BJ (cell line): Measurements from ENCODE around the gene AGAP1. TPM values are rescaled to one million over a fixed set of nuclear protein-coding genes. Genes with fewer than 3 reads are reported as not detected.

Source experiments
- CTCF ChIA-PET: fragments of 350-600 bp; formaldehyde crosslinking; extraction: SDS; loops from one replicate; lab custom pipeline; 2021; ENCODE audit warnings: antibody characterized with exemption, inconsistent platforms; lab: Yijun Ruan, JAX
- POLR2A ChIA-PET: fragments of 300-600 bp; sonication (Branson Sonifier 250); formaldehyde crosslinking; extraction: SDS; loops from one replicate; lab custom pipeline; 2021; ENCODE audit warnings: antibody characterized with exemption; lab: Charles Lee
- DNase-seq: peaks from one replicate; pipeline ENCODE4 v3.0.0-alpha.2; 2011; ENCODE audit warnings: low read depth
- H3K27me3 ChIP-seq: 2 replicates; pipeline ENCODE4 v1.6.0; 2011; ENCODE audit warnings: low read length; ENCODE audit not compliant: control insufficient read depth, insufficient read depth
- H3K36me3 ChIP-seq: 2 replicates; pipeline ENCODE4 v1.5.1; 2011; ENCODE audit warnings: low read length; ENCODE audit not compliant: control insufficient read depth, insufficient read depth
- H3K4me3 ChIP-seq: 2 replicates; pipeline ENCODE4 v1.5.1; 2011; ENCODE audit warnings: low read depth, mild to moderate bottlenecking, control low read depth, low read length
- polyA plus RNA-seq: library from polyadenylated mRNA; depleted of rRNA; stranded (reverse); fragments of >200 nt; gene quantifications from 2 replicates; pipeline ENCODE4 v1.2.3, GENCODE V29; 2011
- TF ChIP-seq, protein P1 (sequence below): IDR thresholded peaks from 2 replicates; pipeline ENCODE4 v1.5.1; 2011; ENCODE audit warnings: low read depth, mild to moderate bottlenecking, control low read depth, inconsistent platforms, low read length, moderate library complexity; ENCODE audit not compliant: insufficient read depth

Gene AGAP1
- polyA plus RNA-seq, 1 experiment, result 14.9 TPM

DNA sequence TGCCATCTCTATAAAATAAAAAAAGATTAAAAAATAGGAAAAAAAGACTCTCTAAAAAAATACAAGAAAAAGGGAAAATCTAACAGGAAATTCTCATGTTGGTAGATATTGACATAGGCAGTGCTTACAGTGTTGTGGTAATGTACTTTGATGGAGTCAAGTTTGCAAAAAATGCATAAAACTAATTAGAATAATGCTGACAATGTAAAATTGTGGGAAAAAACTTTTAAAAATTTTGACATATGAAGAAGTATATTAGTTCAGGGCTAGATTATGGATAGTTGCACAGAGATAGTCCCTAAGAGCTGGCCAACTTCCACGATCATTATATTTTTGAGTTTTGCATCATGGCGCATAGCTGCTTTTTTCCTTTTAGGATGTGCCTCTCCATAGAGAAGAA lies 601.7 kb downstream of the AGAP1 start:
- no peaks in the 10 kb centered on the region for H3K27me3 ChIP-seq
- H3K36me3 ChIP-seq, result no peaks in the 10 kb centered on the region
- POLR2A ChIA-PET, result no interaction called here
- TF ChIP-seq, protein P1, sequence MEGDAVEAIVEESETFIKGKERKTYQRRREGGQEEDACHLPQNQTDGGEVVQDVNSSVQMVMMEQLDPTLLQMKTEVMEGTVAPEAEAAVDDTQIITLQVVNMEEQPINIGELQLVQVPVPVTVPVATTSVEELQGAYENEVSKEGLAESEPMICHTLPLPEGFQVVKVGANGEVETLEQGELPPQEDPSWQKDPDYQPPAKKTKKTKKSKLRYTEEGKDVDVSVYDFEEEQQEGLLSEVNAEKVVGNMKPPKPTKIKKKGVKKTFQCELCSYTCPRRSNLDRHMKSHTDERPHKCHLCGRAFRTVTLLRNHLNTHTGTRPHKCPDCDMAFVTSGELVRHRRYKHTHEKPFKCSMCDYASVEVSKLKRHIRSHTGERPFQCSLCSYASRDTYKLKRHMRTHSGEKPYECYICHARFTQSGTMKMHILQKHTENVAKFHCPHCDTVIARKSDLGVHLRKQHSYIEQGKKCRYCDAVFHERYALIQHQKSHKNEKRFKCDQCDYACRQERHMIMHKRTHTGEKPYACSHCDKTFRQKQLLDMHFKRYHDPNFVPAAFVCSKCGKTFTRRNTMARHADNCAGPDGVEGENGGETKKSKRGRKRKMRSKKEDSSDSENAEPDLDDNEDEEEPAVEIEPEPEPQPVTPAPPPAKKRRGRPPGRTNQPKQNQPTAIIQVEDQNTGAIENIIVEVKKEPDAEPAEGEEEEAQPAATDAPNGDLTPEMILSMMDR, result no peak
- DNase-seq, result no peak
- no peak overlapping the region for H3K4me3 ChIP-seq
- CTCF ChIA-PET, result interaction anchor here (0.6 to 2.3 kb wide), 3 partner anchors 9 to 1649 kb away, joined by 3 to 5 read pairs (median 3); no protein-coding TSS in a partner anchor

DNA sequence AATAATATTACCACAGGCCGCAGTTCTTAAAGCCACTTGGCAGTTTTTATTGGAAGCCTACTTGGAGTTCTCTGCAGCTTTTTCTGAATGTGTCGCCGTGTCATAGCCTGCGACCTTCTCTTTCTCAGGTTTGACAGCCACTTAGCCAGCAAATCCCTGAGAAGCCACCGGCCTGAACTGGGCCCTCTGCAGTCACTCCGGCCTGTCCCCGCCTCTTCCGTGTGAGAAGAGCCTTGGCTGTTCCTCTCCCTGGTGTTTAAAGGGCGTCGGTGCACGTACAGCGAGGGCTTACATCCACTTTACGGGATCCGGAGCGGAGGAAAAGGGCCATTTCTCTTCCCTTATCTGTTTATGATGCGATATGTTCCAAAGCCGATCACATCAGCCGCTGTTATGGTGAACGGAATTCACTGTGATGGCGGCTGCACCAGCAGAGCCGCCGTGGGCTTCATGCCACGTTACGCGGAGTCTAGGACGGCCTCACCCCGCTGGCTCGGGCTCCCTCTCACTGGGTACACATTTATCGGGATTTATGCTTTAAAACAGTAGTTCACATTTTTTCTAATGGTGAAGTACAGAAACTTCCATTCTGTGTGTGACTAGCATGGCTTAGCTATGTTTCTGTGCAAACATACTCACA lies 607.6 kb downstream of the AGAP1 start:
- Histone ChIP-seq H3K27me3 (no peaks in the 10 kb centered on the region), H3K4me3 (no peak overlapping the region), H3K36me3 (no peaks in the 10 kb centered on the region)
- DNase-seq, result no peak
- ChIA-PET CTCF (no interaction called here), POLR2A (no interaction called here)
- TF ChIP-seq, protein P1, result no peak

DNA sequence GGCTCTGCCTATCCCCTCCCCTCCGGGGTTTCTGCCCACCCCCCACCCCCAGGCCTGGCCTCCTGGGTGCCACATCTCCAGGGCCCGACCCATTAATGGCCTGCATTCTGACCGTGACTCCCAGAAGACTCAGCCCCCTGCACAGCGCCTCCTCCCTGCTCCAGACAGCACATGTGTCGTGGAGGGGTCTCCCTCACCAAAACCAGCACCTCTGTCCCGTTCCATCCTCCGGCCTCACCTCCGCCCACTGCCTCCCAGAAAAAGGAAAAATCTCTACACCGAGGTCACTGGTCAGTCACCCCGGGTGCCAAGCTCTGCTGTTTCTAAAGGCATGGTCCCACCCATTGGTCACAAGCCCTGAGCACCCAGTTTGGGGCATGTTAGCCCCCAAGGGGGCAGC lies 609.1 kb downstream of the AGAP1 start:
- no peaks in the 10 kb centered on the region for H3K36me3 ChIP-seq
- no peaks in the 10 kb centered on the region for H3K27me3 ChIP-seq
- TF ChIP-seq, protein P1, result no peak
- ChIA-PET POLR2A (no interaction called here), CTCF (interaction anchor here (0.6 kb wide), 1 partner anchor 13 kb away, joined by 4 read pairs; no protein-coding TSS in a partner anchor)
- DNase-seq, result no peak
- H3K4me3 ChIP-seq, result no peak overlapping the region

DNA sequence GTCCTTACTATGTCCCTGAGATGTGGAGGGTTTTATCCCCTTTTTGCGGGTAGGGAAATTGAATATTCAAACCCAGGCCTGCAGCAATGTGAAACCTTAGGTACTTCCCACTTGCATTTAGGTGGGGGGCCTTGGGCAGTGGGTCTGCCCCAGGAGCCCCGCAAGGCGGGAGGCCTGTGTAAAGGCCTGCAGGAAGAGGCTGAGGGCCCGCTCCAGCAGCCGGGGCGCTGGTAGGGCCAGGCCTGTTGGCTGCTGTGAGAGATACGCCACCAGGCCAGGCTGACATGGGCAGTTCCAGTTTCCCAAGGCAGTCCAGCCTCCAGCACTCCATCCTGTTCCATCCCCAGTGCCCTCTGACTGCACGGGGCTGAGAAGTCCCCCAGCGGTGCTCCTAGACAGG lies 610.1 kb downstream of the AGAP1 start:
- DNase-seq, result no peak
- no peaks in the 10 kb centered on the region for H3K36me3 ChIP-seq
- TF ChIP-seq, protein P1, result no peak
- no peaks in the 10 kb centered on the region for H3K27me3 ChIP-seq
- no peak overlapping the region for H3K4me3 ChIP-seq
- CTCF ChIA-PET, result interaction anchor here (1.2 kb wide), 2 partner anchors 8 to 12 kb away, joined by 3 to 4 read pairs; no protein-coding TSS in a partner anchor
- POLR2A ChIA-PET, result no interaction called here

DNA sequence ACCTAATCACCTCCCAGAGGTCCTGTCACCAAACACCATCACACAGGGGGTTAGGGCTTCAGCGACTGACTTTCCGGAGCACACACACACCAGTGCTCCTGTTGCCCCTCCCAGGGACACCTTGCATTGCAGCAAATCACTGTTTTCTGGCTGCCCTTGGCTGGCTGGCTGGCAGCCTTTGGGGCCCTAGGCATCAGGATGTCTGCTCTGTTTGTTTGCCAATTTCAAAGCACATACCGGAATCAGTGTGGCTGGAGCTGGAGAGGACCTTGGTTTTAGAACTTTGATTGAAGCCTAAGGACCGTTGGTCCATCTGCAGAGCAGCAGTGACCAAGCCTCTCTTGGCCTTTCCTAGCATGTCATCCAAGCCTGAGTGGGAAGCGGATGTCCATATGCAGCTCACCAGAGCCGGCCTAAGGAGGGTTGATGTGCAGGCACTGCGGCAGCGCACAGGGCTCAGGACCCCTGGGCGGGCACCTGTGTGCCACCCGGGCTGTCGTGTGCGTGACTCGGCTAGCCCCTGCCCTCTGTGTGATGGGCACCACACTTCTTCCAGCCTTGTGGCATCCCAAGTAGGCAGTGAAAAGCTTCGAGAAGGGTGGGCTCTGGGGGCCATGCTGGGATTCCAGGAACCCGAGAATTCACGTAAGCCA lies 612.2 kb downstream of the AGAP1 start:
- ChIA-PET CTCF (no interaction called here), POLR2A (no interaction called here)
- H3K36me3 ChIP-seq, result no peaks in the 10 kb centered on the region
- TF ChIP-seq, protein P1, result no peak
- no peak for DNase-seq
- no peak overlapping the region for H3K4me3 ChIP-seq
- H3K27me3 ChIP-seq, result no peaks in the 10 kb centered on the region
